ENCODE measurements around the gene FOCAD. TPM values are rescaled to one million over a fixed set of nuclear protein-coding genes. Genes with fewer than 3 reads are reported as not detected.
A peak's percentile ranks its signal among the peaks of the same experiment; 100 is the strongest.

FOCAD gene
- total RNA-seq, 8 experiments from 2014 or later = 23.1 to 59.7 (median 43.2) TPM

DNA sequence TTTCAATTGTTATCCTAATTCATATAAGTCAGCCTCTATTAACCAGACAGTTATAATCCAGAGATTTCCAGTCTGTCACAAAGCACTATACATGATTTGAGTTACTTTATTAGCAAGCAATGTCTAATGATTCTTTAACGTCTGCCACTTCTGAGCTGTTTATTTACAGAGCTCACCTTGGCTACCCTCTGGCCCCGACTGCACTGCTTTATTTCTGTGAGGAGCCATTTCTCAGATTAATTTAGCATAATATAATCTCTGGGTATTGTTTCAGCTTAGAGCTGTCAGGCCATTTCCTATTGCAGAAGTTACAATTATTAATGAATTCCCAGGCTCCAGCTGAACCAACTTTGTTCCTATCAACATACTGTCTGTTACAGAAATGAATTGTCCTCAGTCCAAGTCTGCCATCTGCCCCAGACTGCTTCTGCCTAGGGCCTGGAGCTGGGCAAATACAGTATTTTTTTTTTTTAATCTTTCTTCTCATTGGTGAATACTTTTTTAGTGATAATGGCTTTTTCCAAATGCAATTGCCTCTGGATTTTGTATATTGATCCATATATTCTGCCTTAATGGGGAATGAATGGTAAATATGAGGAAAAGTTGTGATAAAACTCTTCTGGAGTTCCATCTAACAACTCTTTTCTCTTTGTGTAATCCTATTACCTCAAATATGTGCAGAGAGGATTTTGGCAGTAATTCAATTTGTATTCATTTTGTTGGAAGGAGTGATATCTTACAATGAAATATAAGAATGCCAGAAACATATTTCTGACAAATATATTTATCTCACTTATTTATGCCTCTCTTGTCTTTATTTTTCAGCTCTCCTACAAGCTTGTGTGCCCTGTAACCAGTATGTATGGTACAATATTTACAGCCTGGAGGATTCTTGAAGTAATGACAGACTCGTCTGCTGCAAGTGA, 104.7 kb downstream of the FOCAD start:
- H3K4me1 ChIP-seq (replicated peaks in 1 of 2) = no peaks in the 10 kb centered on the region
- ATAC-seq (replicated peaks in 6 of 8) = peak in 2 of 8 experiments; percentile 27 to 41
- WGBS, 10 experiments = 50 to 92% (median 82%) methylated on average over 1 to 3 of the region's 3 CpGs
- in situ Hi-C loops (cut with MboI; ENCODE audit: low pct_unique_long_range_greater_than_20kb in 2 of 9, low sequenced_read_pairs in 9 of 9, unreplicated experiment in 9 of 9) = no loop called here
- no peak overlapping the region for H3K27ac ChIP-seq
- no peak overlapping the region for H3K4me3 ChIP-seq

- Histone ChIP-seq H3K4me1 (replicated peaks in 1 of 2) (no peaks in the 10 kb centered on the region), H3K27ac (no peak overlapping the region), H3K4me3 (no peak overlapping the region)
- ATAC-seq (replicated peaks in 6 of 8) = no peak
- WGBS, 10 experiments = 100% methylated on average over 1 to 2 of the region's 2 CpGs; no CpG with 5 or more reads in 2 of the 10 experiments
- in situ Hi-C loops (cut with MboI; ENCODE audit: low pct_unique_long_range_greater_than_20kb in 2 of 9, low sequenced_read_pairs in 9 of 9, unreplicated experiment in 9 of 9) = no loop called here
Observed at GRCh38 chr9:20790721-20791120, 106.7 kb downstream of the FOCAD start.

DNA sequence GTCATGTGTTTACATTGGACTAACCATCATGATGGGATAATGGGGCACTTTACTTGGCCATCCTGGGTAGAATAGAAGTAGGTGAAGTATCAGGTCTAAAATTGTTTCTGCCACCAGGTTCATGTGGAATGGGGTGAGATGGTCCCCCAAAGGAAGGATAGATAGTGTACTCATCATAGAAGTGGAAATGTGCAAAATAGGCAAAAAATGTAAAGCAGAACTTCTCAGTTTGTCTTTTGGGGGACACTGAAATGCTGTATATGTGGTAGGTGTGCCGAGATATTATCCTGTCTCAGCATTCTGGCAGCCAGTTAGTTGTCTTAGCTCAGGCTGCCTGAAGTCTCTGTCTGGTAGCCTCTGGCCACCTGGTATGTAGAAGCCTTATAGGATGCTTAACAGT, 107.6 kb downstream of the FOCAD start:
- in situ Hi-C loops (cut with MboI; ENCODE audit: low pct_unique_long_range_greater_than_20kb in 2 of 9, low sequenced_read_pairs in 9 of 9, unreplicated experiment in 9 of 9) = no loop called here
- H3K27ac ChIP-seq = no peak overlapping the region
- WGBS, 10 experiments = 83 to 100% (median 100%) methylated on average over 1 of the region's 1 CpG; no CpG with 5 or more reads in 5 of the 10 experiments
- no peaks in the 10 kb centered on the region for H3K4me1 ChIP-seq (replicated peaks in 1 of 2)
- ATAC-seq (replicated peaks in 6 of 8) = no peak
- no peak overlapping the region for H3K4me3 ChIP-seq

GRCh38 chr9:20804489-20805250, 120.6 kb downstream of the FOCAD start:
- Histone ChIP-seq H3K27ac (no peak overlapping the region), H3K4me3 (no peak overlapping the region), H3K4me1 (replicated peaks in 1 of 2) (peaks cover 14 to 46% of the 10 kb centered on the region in 2 donors)
- 37 to 99% (median 67%) methylated on average over 2 to 10 of the region's 11 CpGs for WGBS, 10 experiments
- in situ Hi-C loops (cut with MboI; ENCODE audit: low pct_unique_long_range_greater_than_20kb in 2 of 9, low sequenced_read_pairs in 9 of 9, unreplicated experiment in 9 of 9) = no loop called here
- ATAC-seq (replicated peaks in 6 of 8) = peak in 5 of 8 experiments; percentile 69 to 88 (median 84)

- in situ Hi-C loops (cut with MboI; ENCODE audit: low pct_unique_long_range_greater_than_20kb in 2 of 9, low sequenced_read_pairs in 9 of 9, unreplicated experiment in 9 of 9) = no loop called here
- H3K4me1 ChIP-seq (replicated peaks in 1 of 2) = peaks cover 14 to 46% of the 10 kb centered on the region in 2 donors
- ATAC-seq (replicated peaks in 6 of 8) = peak in 5 of 8 experiments; percentile 76 to 86 (median 81)
- no peak overlapping the region for H3K4me3 ChIP-seq
- H3K27ac ChIP-seq = peak overlapping the region in 1 of 2 donors; percentile 72
- 26 to 95% (median 68%) methylated on average over 1 to 2 of the region's 2 CpGs for WGBS, 10 experiments
Observed at GRCh38 chr9:20805766-20806165, 121.7 kb downstream of the FOCAD start.

GRCh38 chr9:20808002-20808401, 123.9 kb downstream of the FOCAD start:
- Histone ChIP-seq H3K4me3 (no peak overlapping the region), H3K27ac (no peak overlapping the region), H3K4me1 (replicated peaks in 1 of 2) (peaks cover 14 to 44% of the 10 kb centered on the region in 2 donors)
- ATAC-seq (replicated peaks in 6 of 8) = no peak
- WGBS, 10 experiments = 82 to 95% (median 88%) methylated on average over 4 to 8 of the region's 8 CpGs; no CpG with 5 or more reads in 1 of the 10 experiments
- in situ Hi-C loops (cut with MboI; ENCODE audit: low pct_unique_long_range_greater_than_20kb in 2 of 9, low sequenced_read_pairs in 9 of 9, unreplicated experiment in 9 of 9) = no loop called here

GRCh38 chr9:20811872-20812271, 127.8 kb downstream of the FOCAD start:
- ATAC-seq (replicated peaks in 6 of 8) = peak in 2 of 8 experiments; percentile 51 to 55
- Histone ChIP-seq H3K4me1 (replicated peaks in 1 of 2) (peaks cover 0 to 7% of the 10 kb centered on the region in 2 donors), H3K4me3 (no peak overlapping the region), H3K27ac (no peak overlapping the region)
- in situ Hi-C loops (cut with MboI; ENCODE audit: low pct_unique_long_range_greater_than_20kb in 2 of 9, low sequenced_read_pairs in 9 of 9, unreplicated experiment in 9 of 9) = no loop called here

DNA sequence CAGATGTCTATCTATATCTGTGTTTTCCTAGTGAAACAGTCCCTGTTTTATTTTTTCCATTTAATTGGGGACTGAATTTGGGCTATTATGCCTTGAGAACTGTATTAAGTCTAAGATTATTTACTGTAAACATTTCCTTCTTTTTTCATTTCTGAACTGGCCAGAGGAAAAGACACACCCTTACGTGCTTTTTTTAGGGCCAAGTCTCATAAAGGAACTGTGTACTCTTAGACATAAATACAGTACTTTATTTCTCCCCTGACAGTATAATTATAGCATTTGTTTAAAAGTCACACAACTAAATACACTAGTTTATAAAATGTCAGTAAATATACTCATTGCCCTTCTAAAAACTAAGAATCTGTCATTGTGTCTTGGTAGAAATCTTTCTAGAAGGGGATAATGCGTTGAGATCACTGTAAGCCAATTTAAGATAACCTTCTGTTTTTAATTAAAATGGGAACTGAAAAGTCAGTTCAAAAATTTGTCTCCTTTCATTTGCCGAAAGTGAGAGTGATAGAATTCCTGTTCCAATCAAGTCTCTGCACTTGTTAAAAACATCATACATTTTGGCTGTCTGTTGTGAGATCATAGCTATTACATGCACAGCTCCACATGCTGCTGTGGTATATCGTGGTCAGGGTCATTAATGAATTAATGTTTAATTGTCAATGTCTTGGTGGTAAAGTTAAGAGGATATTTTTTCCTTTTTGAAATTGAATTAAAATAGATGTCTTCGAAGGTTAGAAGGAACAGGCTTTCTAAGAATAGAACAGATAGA, 132.1 kb downstream of the FOCAD start:
- H3K27ac ChIP-seq = no peak overlapping the region
- in situ Hi-C loops (cut with MboI; ENCODE audit: low pct_unique_long_range_greater_than_20kb in 2 of 9, low sequenced_read_pairs in 9 of 9, unreplicated experiment in 9 of 9) = no loop called here
- H3K4me3 ChIP-seq = no peak overlapping the region
- no peaks in the 10 kb centered on the region for H3K4me1 ChIP-seq (replicated peaks in 1 of 2)
- no peak for ATAC-seq (replicated peaks in 6 of 8)
- WGBS, 10 experiments = 12 to 100% (median 93%) methylated on average over 3 to 5 of the region's 5 CpGs

DNA sequence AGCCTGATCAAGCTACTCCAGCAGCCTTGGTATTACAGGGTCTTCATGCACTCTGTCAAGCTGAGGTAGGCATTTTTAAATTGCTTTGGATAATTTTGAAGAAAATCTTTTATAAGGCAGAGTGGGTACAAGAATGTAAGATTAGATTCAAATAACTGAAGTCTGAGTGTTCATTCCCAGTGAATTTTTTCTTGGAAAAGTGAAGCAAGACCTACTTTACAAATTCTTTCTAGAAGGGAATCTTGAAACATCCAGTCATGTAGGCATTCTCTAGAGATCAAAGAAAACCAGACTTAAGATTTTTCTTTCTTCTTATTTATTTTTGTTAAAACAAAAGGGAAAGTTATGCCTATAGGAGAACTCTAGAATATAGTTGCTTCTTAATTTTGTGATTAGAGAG, 139.0 kb downstream of the FOCAD start:
- no peak for ATAC-seq (replicated peaks in 6 of 8)
- no peaks in the 10 kb centered on the region for H3K4me1 ChIP-seq (replicated peaks in 1 of 2)
- in situ Hi-C loops (cut with MboI; ENCODE audit: low pct_unique_long_range_greater_than_20kb in 2 of 9, low sequenced_read_pairs in 9 of 9, unreplicated experiment in 9 of 9) = no loop called here
- no peak overlapping the region for H3K27ac ChIP-seq
- H3K4me3 ChIP-seq = no peak overlapping the region

DNA sequence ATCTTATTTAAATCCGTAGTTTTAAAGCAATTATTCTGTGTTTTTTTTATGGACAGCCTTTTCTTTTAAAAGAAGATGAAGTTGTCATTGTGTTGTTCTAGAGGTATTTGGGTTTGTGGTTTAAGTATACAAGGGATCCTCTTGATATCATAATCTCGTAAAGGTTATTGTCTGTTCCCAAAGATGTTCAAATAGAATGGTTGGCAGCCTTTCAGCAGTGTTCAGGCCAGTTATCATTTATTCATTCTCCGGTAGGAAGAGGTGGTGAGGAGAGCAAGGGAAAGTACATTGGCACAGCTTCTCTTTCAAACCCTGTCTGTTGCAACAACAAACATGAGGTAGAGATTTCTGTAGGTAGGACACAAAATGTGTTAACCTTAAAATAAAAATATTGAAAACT, 147.0 kb downstream of the FOCAD start:
- in situ Hi-C loops (cut with MboI; ENCODE audit: low pct_unique_long_range_greater_than_20kb in 2 of 9, low sequenced_read_pairs in 9 of 9, unreplicated experiment in 9 of 9) = no loop called here
- no peak overlapping the region for H3K27ac ChIP-seq
- no peak overlapping the region for H3K4me3 ChIP-seq
- no peak for ATAC-seq (replicated peaks in 6 of 8)
- WGBS, 10 experiments = 78 to 100% (median 96%) methylated on average over 1 to 3 of the region's 3 CpGs; no CpG with 5 or more reads in 1 of the 10 experiments
- H3K4me1 ChIP-seq (replicated peaks in 1 of 2) = peaks cover 4 to 7% of the 10 kb centered on the region in 2 donors

GRCh38 chr9:20832775-20833174, 148.7 kb downstream of the FOCAD start:
- H3K4me3 ChIP-seq = no peak overlapping the region
- no peak overlapping the region for H3K27ac ChIP-seq
- H3K4me1 ChIP-seq (replicated peaks in 1 of 2) = peaks cover 4 to 10% of the 10 kb centered on the region in 2 donors
- 50 to 95% (median 83%) methylated on average over 1 to 2 of the region's 2 CpGs; no CpG with 5 or more reads in 1 of the 10 experiments for WGBS, 10 experiments
- no peak for ATAC-seq (replicated peaks in 6 of 8)
- in situ Hi-C loops (cut with MboI; ENCODE audit: low pct_unique_long_range_greater_than_20kb in 2 of 9, low sequenced_read_pairs in 9 of 9, unreplicated experiment in 9 of 9) = no loop called here

GRCh38 chr9:20835377-20836286, 151.6 kb downstream of the FOCAD start:
- Histone ChIP-seq H3K27ac (no peak overlapping the region), H3K4me3 (no peak overlapping the region), H3K4me1 (replicated peaks in 1 of 2) (peaks cover 4 to 10% of the 10 kb centered on the region in 2 donors)
- peak in 1 of 8 experiments; percentile 13 for ATAC-seq (replicated peaks in 6 of 8)
- 43 to 100% (median 77%) methylated on average over 1 to 6 of the region's 6 CpGs for WGBS, 10 experiments
- in situ Hi-C loops (cut with MboI; ENCODE audit: low pct_unique_long_range_greater_than_20kb in 2 of 9, low sequenced_read_pairs in 9 of 9, unreplicated experiment in 9 of 9) = no loop called here

Measured in motor neuron (in vitro differentiated cells).